Activated CD4-positive, CD25-positive, alpha-beta regulatory T cell treated with anti-CD3 and anti-CD28 coated beads, Interleukin-2, amount 50 U/mL, for 72 hours (primary cell): ENCODE measurements around the gene COL5A3.
A peak's percentile ranks its signal among the peaks of the same experiment; 100 is the strongest.

Experiments used
- DNase-seq: peaks from one replicate; pipeline ENCODE4 v3.0.0; 2021

COL5A3 gene

GRCh38 chr19:10010939-10011338, 635 bp upstream of the COL5A3 start:
- DNase-seq, result no peak

- DNase-seq, result no peak
Measured at GRCh38 chr19:10009714-10010224, 535 bp downstream of the COL5A3 start.

GRCh38 chr19:10008184-10008765, 2.0 kb downstream of the COL5A3 start:
- no peak for DNase-seq

GRCh38 chr19:10007371-10008183, 2.7 kb downstream of the COL5A3 start:
- DNase-seq, result no peak

- no peak for DNase-seq
Measured at GRCh38 chr19:10006752-10007323, 3.5 kb downstream of the COL5A3 start.

GRCh38 chr19:10006335-10006708, 4.0 kb downstream of the COL5A3 start:
- DNase-seq, result no peak

GRCh38 chr19:10005632-10006334, 4.5 kb downstream of the COL5A3 start:
- no peak for DNase-seq

- no peak for DNase-seq
Measured at GRCh38 chr19:10004617-10005016, 5.7 kb downstream of the COL5A3 start.

- DNase-seq, result no peak
Measured at GRCh38 chr19:10003271-10003670, 7.0 kb downstream of the COL5A3 start.

GRCh38 chr19:10001899-10002298, 8.4 kb downstream of the COL5A3 start:
- DNase-seq, result peak; percentile 36

GRCh38 chr19:10000171-10000826, 10.0 kb downstream of the COL5A3 start:
- peak; percentile 68 for DNase-seq

- no peak for DNase-seq
Measured at GRCh38 chr19:9996541-9996940, 13.8 kb downstream of the COL5A3 start.

GRCh38 chr19:9995999-9996398, 14.3 kb downstream of the COL5A3 start:
- DNase-seq, result no peak

GRCh38 chr19:9995084-9995483, 15.2 kb downstream of the COL5A3 start:
- no peak for DNase-seq

GRCh38 chr19:9991425-9992191, 18.7 kb downstream of the COL5A3 start:
- no peak for DNase-seq

GRCh38 chr19:9989504-9989903, 20.8 kb downstream of the COL5A3 start:
- no peak for DNase-seq

GRCh38 chr19:9986787-9987281, 23.5 kb downstream of the COL5A3 start:
- DNase-seq, result no peak

- no peak for DNase-seq
Measured at GRCh38 chr19:9981406-9982260, 28.7 kb downstream of the COL5A3 start.

GRCh38 chr19:9972103-9972502, 38.2 kb downstream of the COL5A3 start:
- no peak for DNase-seq

GRCh38 chr19:9971166-9971897, 39.0 kb downstream of the COL5A3 start:
- DNase-seq, result no peak
